Activated naive CD4-positive, alpha-beta T cell treated with anti-CD3 and anti-CD28 coated beads, Interleukin-2, amount 50 U/mL, for 16 hours (primary cell): ENCODE results near the gene ZYG11B.
A peak's percentile ranks its signal among the peaks of the same experiment; 100 is the strongest.
"Not testable (repeated sequence)": the region's sequence is repeated elsewhere in the genome, so short reads cannot be mapped to it uniquely, and the experiment has no call there.

ENCODE experiments used
- DNase-seq: peaks from one replicate; pipeline ENCODE4 v3.0.0-alpha.2; 2020

The ZYG11B gene

DNA sequence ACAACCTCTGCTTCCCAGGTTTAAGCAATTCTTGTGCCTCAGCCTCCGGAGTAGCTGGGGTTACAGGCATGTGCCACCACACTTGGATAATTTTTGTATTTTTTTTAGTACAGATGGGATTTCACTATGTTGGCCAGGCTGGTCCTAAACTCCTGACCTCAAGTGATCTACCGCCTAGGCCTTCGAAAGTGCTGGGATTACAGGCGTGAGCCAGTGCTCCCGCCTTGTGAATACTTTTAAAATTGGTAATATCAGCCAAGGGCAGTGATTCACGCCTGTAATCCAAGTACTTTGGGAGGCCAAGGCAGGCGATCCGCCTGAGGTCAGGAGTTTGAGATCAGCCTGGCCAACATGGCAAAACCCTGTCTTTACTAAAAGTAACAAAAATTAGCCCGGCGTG lies 33.7 kb downstream of the ZYG11B start:
- no peak for DNase-seq

DNA sequence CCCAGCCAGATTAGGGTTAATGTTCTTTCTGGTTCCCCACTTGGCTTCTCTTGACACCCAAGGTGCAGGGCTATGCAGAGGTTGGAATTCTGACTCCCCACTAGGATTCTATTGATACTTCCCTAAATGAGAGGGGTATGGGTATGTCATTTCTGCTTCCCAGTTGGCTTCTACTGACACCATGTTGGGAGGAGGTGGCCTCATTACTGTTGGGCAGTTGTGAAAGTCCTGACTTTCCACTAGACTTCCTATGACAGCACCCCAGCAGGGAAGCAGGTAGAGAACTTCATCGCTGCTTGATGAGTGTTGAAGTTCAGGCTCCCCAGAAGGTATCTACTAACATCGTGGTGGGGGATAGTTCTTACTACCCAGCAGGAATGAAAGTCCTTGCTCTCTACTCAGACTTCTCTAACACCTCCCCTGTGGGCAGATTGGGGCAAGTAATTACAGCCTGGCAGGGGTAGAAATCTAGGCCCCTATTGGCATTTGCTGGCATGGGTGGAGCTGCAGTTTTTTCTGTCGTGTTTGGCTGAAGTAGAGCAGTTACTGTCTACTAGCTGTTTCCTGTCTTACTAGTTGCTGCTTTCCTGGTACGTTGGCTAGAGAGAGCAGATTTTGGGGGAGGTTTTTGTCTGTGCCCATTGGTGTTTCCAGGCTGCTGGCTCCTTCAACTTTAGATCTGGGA lies 41.5 kb downstream of the ZYG11B start:
- DNase-seq = no peak

DNA sequence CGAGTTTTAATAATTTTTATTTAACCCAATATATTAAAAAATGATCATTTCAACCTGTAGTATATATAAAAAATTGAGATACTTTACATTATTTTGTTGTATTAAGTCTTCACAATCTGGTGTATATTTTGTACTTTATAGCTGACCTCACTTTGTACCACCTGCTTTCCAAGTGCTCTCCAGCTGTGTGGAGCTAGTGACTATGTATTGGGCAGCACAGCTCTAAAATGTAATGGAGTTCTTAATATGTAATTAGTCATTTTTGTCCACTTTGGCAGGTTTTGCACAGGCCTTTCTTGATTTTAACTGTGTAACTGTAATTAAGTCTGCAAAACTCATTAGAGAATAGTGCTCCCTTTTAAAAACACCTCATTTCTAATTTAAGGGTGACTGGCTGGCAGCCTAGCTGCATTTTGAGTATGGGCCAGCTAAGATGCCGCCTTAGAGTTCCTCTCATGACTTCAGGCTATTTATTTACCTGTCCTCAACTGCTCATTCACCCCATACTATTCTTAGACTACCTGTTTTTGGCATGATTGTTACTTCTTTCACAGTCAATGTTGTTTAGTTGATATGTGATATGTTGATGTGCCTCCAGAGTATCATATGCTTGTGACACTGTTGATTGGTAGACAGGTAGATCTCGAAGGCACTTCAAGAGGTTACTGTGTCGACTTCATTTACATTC lies 43.2 kb downstream of the ZYG11B start:
- DNase-seq = no peak

DNA sequence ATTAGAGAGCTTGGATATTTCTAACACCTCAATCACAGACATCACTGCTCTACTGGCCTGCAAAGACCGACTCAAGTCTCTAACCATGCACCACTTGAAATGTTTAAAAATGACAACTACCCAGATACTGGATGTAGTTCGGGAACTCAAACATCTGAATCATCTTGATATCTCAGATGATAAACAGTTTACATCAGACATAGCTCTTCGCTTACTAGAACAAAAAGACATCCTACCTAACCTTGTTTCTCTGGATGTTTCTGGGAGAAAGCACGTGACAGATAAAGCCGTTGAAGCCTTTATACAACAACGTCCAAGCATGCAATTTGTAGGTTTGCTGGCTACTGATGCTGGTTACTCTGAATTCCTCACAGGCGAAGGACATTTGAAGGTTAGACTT lies 45.1 kb downstream of the ZYG11B start:
- no peak for DNase-seq

DNA sequence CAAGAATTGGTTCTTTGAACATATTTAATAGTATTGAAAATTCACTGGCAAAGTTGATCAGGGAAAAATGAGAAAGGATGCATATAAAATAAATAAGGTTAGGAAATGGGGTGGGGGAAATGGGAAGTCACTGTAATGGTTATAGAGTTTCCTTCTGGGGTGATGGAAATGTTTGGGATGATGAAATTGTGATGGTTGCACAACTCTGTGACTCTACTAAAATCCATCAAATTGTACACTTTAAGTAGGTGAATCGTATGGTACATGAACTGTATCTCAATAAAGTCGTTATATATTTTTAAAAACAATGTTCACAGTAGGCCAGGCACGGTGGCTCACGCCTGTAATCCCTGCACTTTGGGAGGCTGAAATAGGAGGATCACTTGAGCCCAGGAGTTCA lies 59.9 kb downstream of the ZYG11B start:
- DNase-seq = no peak

DNA sequence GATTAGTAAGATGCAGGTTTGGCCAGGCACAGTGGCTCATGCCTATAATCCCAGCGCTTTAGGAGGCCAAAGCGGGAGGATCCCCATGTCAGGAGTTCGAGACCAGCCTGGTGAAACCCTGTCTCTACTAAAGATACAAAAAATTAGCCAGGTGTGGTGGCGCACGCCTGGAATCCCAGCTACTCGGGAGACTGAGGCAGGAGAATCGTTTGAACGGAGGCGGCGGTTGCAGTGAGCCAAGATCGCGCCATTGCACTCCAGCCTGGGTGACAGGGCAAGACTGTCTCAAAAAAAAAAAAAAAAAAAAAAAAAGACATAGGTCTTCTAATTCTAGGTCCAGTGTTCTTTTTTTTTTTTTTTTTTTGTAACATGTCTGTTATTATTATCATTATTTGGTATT lies 64.2 kb downstream of the ZYG11B start:
- not testable (repeated sequence) for DNase-seq

DNA sequence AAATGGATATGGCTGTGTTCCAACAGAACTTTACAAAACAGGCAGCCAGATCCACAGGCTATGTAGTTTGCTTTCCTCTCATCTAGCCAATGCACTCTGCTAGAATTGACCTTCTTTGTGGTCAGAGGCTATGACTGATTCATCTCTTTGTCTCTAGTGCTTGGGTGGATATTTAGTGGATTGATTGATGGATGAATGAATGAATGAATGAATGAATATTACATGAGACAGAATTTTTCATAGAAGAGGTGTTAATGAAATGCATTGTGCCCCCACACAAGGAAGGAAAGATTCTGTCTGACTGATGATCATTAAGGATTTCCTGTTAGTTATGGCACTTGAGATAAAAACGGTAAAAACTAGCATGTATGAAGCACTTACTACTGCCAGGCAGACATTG lies 65.8 kb downstream of the ZYG11B start:
- DNase-seq = no peak

DNA sequence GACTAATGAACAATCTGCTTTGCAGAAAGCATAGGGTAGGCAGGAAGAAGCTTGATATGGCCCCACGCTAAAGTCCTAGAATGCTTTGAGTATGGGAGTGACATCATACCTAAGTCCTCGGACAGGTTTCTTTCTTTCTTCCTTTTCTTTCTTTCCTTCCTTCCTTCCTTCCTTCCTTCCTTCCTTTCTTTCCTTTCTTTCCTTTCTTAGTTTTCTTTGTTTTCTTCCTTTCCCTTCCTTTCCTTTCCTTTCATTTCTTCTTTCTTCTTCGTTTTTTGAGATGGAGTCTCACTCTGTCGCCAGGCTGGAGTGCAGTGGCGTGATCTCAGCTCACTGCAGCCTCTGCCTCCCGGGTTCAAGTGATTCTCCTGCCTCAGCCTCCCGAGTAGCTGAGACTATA lies 67.5 kb downstream of the ZYG11B start:
- not testable (repeated sequence) for DNase-seq

DNA sequence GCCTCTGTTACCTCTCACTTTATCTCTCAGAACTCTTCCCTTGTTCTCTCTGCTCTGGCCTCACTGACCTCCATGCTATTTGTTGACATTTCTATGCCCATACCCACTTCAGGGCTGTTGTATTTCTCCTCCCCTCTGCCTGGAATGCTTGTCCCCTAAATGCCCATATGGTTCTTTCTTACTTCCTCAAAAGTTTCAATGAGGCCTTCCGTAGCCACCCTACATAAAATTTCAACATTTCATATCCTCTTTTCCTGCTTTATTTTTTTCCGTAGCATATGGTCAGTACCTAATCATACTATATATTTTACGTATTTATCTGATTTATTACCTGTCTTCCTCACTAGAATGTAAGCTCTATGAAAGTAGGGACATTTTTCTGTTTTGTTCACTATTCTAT lies 69.2 kb downstream of the ZYG11B start:
- no peak for DNase-seq

DNA sequence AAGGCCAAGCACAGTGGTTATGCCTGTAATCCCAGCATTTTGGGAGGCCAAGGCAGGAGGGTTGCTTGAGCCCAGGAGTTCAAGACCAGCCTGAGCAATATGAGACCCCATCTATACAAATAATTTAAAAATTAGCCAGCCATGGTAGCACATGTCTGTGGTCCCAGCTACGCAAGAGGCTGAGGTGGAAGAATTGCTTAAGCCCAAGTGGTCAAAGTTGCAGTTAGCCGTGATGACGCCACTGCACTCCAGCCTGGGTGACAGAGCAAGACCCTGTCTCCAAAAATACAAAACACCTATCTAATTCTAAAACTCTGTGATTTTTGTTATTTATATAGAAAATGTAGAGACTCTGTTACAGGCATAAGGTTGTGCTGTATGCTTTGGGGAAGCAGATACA lies 72.1 kb downstream of the ZYG11B start:
- DNase-seq = no peak

DNA sequence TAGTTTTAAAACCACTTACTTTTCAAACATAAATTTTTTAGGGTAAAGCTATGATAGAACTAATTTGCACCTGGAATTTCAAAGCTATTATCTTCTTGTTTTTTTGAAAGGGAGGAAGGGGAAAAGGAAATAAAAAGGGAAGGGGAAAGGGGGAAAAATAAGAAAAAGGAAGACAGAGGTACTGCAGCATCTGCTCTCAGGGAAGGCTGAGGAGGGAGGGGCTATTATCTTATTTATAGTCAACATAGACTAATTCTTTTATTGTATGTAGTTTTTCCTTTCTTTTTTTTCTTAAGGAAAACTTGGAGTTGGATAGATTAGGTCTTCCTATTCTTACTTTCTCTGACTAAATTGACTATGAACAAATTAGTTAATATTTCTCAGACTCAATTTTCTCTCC lies 74.8 kb downstream of the ZYG11B start:
- no peak for DNase-seq

DNA sequence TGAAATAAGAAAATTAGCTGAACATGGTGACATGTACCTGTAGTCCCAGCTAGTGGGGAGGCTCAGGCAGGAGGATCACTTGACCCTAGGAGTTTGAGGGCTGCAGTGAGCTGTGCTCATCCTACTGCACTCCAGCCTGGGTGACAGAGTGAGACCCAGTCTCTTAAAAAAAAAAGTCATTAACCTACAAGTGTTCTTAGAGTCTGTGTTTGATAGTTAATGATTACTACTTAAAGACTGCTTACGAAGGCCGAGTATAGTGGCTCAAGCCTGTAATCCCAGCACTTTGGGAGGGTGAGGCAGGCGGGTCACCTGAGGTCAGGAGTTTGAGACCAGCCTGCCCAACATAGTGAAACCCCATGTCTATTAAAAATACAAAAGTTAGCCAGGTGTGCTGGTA lies 77.8 kb downstream of the ZYG11B start:
- DNase-seq = not testable (repeated sequence)

DNA sequence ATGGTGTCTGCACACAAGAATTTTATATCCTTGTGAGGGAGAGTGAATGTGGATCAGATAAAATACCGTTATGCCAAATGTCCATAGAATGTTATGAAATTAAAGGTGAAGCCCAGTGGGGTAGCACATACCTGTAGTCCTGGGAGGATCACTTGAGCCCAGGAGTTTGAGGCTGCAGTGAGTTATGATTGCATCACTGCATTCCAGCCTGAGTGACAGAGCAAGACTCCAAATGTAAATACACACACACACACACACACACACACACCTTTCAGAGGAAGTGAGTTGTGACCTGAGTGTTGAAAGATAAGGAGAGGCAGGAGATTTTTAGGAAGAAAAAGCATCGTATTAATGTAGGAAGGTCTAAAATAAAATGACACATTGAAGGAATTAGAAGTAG lies 88.2 kb downstream of the ZYG11B start:
- DNase-seq = no peak

DNA sequence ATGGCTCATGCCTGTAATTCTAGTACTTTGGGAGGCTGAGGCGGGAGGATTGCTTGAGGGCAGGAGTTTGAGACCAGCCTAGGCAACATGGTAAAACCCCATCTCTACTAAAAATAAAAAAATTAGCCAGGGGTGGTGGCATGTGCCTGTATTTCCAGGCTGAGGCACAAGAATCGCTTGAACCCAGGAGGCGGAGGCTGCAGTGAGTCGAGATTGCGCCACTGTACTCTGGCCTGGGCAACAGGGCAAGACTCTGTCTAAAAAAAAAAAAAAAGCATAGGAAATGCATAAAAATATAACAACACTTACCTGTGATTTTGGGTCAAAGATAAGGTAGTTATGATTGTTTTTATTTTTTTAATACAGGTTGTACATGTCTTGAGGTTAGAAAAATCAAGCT lies 94.6 kb downstream of the ZYG11B start:
- not testable (repeated sequence) for DNase-seq

DNA sequence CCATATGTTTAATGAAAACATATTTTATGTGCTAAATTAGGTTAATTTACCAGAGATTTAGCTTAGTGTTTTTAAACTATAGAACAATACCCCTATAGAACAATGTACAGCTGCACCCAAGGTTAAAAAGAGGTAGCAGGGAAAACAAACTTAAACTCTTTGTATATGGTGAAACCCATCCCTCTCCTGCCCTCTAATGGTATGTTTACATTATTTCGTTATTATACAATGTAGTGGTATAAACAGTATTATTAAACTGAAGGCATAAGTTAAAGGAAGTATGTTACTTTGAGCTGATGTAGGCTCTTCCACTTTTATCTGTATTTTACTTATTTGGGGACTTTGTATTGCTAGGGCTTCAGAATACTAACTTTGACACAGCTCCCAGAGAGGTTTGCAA lies 99.6 kb downstream of the ZYG11B start:
- no peak for DNase-seq

DNA sequence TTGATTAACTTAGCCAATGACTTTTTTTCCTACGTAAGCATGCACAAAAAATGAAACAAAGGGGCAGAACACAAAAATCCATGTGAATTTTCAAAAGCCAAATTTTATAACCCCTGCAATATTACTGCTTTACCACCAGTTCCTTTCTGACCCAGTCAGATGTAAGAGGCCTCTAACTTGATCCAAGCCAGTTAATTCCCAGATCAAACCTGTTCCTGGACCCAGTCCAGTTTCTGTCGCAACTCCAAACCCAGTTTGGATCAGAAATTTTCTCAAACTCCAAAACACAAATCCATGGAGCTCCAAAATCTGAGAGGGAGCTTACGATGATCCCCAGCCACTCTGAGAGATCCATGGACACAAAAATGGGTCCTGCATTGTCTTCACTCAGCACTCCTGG lies 108.5 kb downstream of the ZYG11B start:
- DNase-seq = no peak

DNA sequence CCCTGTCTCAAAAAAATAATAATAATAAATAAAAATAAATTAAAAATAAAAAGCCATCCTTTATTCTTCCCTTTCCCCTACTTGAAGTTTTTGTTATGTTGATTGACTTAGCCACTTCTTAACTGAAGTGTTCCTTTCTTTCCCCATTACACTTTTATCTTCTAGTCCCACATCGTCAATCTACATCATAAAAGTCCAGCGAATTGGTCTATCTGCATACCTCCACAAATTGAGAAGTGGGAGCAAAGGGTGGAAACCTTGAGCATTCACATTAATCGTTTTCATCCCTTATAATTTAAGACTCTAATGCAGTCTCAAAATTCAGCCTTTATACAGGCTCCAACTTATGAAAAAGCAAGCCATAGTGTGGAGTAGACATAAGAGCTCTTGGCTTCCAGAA lies 109.8 kb downstream of the ZYG11B start:
- DNase-seq = no peak

DNA sequence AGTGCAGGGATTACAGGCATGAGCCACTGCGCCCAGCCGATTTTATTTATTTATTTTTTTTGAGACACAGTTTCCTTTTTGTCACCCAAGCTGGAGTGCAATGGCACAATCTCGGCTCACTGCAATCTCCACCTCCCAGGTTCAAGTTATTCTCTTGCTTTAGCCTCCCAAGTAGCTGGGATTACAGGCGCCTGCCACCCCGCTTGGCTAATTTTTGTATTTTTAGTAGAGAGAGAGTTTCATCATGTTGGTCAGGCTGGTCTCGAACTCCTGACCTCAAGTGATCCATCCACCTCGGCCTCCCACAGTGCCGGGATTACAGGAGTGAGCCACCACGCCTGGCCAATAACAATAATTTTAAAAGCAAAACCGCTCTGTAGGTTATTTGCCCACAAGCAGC lies 112.9 kb downstream of the ZYG11B start:
- not testable (repeated sequence) for DNase-seq

DNA sequence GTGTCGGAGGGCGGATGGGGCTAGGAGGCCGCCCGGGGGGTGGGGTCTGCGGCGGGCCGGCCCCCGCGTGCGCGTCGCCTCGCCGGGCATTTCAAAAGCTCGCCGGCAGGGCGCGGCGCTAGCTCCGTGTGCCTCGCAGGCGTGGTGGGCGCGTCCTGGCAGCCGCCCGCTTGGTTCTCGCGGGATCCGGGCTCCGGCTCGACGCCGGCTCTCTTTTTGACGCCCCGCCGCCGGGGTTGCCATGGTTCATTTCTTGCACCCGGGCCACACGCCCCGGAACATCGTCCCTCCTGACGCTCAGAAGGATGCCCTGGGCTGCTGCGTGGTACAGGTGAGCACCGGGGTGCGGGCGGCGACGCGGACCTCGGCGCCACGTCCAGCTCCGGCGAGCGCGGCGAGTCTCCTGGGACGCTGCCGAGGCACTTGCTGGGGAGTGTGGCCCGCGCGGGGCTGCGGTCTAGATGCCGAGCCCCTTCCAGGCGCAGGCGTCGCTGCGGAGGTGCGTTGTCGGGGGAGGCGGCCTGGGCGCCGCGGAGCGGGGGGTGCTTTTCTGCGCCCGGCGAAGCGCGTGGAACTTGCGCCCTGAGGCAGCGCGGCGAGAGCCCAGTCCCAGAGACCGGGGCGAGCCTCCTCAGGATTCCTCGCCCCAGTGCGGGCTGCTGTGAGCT lies 116.5 kb downstream of the ZYG11B start, which contains the start of gene ZYG11A:
Gene ZYG11A, plus strand, starts transcription at position 118 of the 668 bp plus-strand sequence. Its CDS starts 124 bp downstream, at position 242.
- peak; percentile 77 for DNase-seq

DNA sequence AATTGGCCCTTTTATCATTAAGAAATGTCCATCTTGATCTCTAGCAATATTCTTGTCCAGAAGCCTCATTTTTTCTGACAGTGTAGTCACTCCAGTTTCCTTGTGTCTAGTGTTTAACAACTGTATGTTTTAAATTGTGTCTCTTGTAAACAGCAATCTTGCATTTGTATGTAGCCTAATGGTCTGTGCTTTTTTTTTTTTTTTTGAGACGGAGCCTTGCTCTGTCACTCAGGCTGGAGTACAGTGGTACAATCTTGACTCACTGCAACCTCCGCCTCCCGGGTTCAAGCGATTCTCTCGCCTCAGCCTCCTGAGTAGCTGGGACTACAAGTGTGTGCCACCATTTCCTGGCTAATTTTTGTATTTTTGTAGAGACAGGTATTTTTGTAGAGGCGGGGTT lies 118.9 kb downstream of the ZYG11B start:
- DNase-seq = not testable (repeated sequence)

DNA sequence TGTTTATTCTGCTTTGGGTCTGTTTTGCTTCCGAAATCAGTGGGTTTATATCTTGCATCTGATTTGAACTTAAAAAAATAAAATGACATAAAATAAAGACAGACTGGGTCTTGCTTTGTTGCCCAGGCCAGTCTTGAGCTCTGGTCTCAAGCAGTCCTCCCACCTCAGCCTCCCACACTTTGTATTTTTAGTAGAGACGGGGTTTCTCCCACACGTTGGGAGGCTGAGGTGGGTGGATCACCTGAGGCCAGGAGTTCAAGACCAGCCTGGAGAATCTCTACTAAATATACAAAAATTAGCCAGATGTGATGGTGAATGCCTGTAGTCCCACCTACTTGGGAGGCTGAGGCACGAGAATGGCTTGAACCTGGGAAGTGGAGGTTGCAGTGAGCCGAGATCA lies 122.2 kb downstream of the ZYG11B start:
- no peak for DNase-seq

DNA sequence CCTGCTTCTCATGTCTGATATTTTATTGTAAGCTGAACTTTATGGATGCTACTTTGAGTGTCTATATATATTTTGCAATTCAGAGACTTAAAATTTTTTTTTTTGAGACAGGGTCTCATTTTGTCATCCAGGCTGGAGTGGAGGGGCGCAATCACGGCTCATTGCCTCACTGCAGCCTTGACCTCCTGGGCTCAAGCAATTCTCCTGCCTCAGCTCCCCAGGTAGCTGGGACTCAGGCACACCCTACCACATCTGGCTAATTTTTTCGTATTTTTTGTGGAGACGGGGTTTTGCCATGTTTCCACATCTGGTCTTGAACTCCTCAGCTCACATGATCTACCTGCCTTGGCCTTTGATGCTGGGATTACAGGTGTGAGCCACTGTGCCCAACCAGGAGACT lies 124.7 kb downstream of the ZYG11B start:
- DNase-seq = no peak

DNA sequence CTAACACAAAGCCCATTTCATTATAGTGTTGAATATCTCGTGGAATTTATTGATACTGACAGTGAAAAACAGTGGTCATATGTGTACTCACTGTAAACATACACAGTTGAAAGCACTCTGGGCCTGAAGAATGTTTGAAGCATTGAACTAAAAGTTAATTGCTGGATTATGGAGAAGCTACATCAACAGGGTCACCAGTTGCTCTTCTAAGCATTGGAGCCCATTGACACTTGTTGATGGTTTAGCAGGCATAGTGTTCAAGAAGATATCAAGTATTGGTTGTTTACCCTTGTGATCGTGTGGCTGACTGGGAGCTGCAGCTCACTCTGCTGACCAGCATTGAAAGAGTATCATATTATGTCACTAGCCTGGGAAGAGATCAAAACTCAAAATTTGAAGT lies 126.6 kb downstream of the ZYG11B start:
- no peak for DNase-seq

DNA sequence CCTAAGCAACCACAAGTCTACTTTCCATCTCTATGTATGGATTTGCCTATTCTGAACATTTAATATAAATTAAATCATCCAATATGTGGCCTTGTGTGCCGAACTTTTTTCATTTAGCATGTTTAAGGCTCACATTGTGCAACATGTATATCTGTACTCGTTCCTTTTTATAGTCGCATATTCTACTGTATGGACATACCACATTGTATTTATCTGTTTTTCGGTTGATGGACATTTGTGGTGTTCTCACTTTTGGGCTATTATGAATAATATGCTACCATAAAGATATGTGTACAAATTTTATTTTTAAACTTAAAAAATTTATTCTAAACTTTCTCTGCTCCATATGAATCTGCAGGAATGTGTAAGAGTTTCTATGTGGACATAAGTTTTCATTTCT lies 129.3 kb downstream of the ZYG11B start:
- DNase-seq = no peak
